NOMO-1 (cell line): ENCODE results near the gene CSTPP1.
"Not testable (repeated sequence)": the region's sequence is repeated elsewhere in the genome, so short reads cannot be mapped to it uniquely, and the experiment has no call there.

Experiments used
- DNase-seq, 2 experiments: peaks; one replicate each; lab custom pipeline; 2025; ENCODE audit not compliant: unreplicated experiment in 2 of 2; lab: John Stamatoyannopoulos, UW

The CSTPP1 gene

GRCh38 chr11:47189100-47189834 is 252.7 kb downstream of the CSTPP1 start:
- no peak for DNase-seq

GRCh38 chr11:47191137-47191536 is 254.6 kb downstream of the CSTPP1 start:
- not testable (repeated sequence) for DNase-seq

DNA sequence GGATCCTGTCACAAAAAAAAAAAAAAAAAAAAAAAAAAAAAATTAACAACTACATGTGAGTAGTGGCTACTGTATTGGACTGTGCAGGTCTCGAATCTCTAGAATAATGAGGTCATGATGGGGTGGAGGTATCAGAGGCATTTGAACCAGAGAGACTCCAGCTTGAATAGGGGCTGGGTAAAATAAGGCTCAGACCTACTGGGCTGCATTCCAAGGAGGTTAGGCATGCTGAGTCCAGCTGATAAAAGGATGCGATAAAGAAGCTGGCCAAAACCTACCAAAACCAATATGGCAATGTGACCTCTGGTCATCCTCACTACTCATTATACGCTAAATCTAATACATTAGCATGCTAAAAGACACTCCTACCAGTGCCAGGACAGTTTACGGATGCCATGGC is 255.6 kb downstream of the CSTPP1 start:
- no peak for DNase-seq

GRCh38 chr11:47198161-47198560 is 261.6 kb downstream of the CSTPP1 start:
- DNase-seq = not testable (repeated sequence)

DNA sequence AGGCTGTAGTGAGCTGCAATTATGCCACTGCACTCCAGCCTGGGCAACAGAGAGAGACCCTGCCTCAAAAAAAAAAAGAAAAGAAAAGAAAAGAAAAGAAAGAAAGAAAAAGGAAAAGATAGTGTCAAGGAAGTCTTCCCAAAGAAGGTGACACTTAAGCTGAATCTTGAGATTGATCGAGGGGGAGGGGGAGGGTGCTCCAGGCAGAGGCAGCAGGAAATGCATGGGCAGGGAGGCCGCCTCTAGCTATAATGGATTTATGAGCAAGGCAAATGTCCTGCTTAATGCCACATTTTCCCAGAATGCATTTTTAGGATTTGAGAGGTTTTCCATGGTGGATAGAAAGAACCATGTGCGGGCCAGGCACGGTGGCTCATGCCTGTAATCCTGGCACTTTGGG is 264.5 kb downstream of the CSTPP1 start:
- DNase-seq = no peak

- no peak for DNase-seq
Observed at GRCh38 chr11:47202576-47202975, 266.0 kb downstream of the CSTPP1 start.

DNA sequence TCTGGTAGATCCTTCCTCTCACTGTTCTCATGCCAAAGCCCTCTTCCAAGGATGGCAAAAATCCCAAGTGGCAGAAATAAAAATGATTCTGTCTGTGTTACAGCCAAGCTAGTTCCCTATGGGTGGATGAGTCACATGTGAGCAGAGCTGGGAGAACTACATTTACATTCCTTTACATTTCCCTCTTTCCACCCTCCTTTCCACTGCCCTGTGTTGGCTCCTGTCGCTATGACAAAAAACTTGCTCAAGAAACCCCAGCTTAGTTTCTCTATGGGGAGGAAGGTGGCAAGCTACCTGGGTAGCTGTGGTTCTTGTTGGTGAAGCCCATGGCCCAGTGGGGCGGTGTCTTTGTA is 268.1 kb downstream of the CSTPP1 start:
- DNase-seq = no peak

DNA sequence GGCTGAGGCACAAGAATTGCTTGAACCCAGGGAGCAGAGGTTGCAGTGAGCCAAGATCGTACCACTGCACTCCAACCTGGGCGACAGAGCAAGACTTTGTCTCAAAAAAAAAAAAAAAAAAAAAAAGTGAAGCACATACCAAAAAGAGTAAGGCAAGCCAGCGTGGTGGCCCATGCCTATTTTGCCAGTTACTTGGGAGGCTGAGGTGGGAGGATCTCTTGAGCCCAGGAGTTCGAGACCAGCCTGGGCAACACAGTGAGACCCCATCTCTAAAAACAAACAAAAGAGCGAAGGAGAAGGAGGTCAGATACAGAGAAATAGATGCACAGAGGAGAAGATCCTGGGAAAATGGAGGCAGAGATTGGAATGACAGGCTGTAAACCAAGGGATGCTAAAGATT is 270.0 kb downstream of the CSTPP1 start:
- DNase-seq = not testable (repeated sequence)

- no peak for DNase-seq
Observed at GRCh38 chr11:47207459-47207858, 270.9 kb downstream of the CSTPP1 start.

- DNase-seq = not testable (repeated sequence)
Observed at GRCh38 chr11:47208008-47208552, 271.5 kb downstream of the CSTPP1 start.

GRCh38 chr11:47208628-47209027 is 272.1 kb downstream of the CSTPP1 start:
- no peak for DNase-seq
